Heart right ventricle (tissue), 16 donors: ENCODE data around the gene FOXR1. TPM values are rescaled to one million over a fixed set of nuclear protein-coding genes. Genes with fewer than 3 reads are reported as not detected.

ENCODE experiments used
- ATAC-seq, 8 donors: fragments of 200-7000 bp; cut with Tn5 transposase; one replicate each; pipeline ENCODE4 v1.9.1; 2020; ENCODE audit warnings: mild to moderate bottlenecking in 8 of 8, moderate library complexity in 8 of 8, moderate number of reproducible peaks in 1 of 8
- DNase-seq, 2 donors: peaks; one replicate each; pipeline ENCODE4 v3.0.0-alpha.2; 2020
- H3K27ac ChIP-seq, 10 donors: fragments of 200-600 bp; sonication (generic) in 2 of 10; one replicate each; pipeline versions ENCODE4 v1.5.0 to v1.8.0; 2020 to 2022; ENCODE audit warnings: mild to moderate bottlenecking in 3 of 10
- H3K27me3 ChIP-seq, 7 donors: fragments of 200-600 bp; one replicate each; pipeline ENCODE4 v1.8.0; 2021 to 2022; ENCODE audit warnings: mild to moderate bottlenecking in 2 of 7
- H3K36me3 ChIP-seq, 9 donors: fragments of 200-600 bp; sonication (generic) in 1 of 9; one replicate each; pipeline versions ENCODE4 v1.5.0 to v1.8.0; 2020 to 2022; ENCODE audit warnings: mild to moderate bottlenecking in 2 of 9
- H3K4me1 ChIP-seq, 9 donors: fragments of 200-600 bp; sonication (generic) in 1 of 9; one replicate each; pipeline versions ENCODE4 v1.5.0 to v1.8.0; 2020 to 2022; ENCODE audit warnings: mild to moderate bottlenecking in 4 of 9
- H3K4me3 ChIP-seq, 10 donors: fragments of 200-600 bp; sonication (generic) in 2 of 10; one replicate each; pipeline versions ENCODE4 v1.5.0 to v1.8.0; 2020 to 2022; ENCODE audit warnings: mild to moderate bottlenecking in 7 of 10, moderate library complexity in 2 of 10
- H3K9me3 ChIP-seq, 11 donors: fragments of 200-600 bp in 10 of 11; sonication (generic) in 2 of 11; one replicate each; pipeline versions ENCODE4 v1.5.0 to v1.8.0; 2013 to 2022; ENCODE audit warnings: mild to moderate bottlenecking in 2 of 11, control low read depth in 1 of 11, moderate library complexity in 1 of 11
- WGBS, 2 donors: extraction: QIAGEN DNeasy Blood & Tissue Kit; methylation state at CpG; one replicate each; pipeline ENCODE4 v1.1.7; 2013; ENCODE audit warnings: inconsistent platforms in 1 of 2; 5-methylcytosine and 5-hydroxymethylcytosine counted together
- intact Hi-C, 10 donors: fragments of 100-400 bp; cut with DNase I; formaldehyde crosslinking; loops; one replicate each; pipeline versions ENCODE4 v1.11.1 to v1.14.2; 2022
- polyA plus RNA-seq, 2 donors: library from polyadenylated mRNA; stranded (reverse); fragments of 200-250 nt; gene quantifications; one replicate each; pipeline ENCODE4 v1.2.3, GENCODE V29; 2013
- total RNA-seq, 10 donors: library from RNA; stranded (reverse); fragmentation: NEBNext Ultra II Directional in 3 of 10; extraction: Animal tissue kit (Norgen Biotek cat#: 25700) in 3 of 10; gene quantifications; one replicate each; pipeline versions ENCODE4 v1.2.1 to v1.2.4, GENCODE V29; 2021 to 2023
- TF ChIP-seq, protein P1 (sequence below), 9 donors: fragments of 200-600 bp; sonication (generic) in 2 of 9; IDR thresholded peaks; one replicate each; pipeline versions ENCODE4 v1.5.0 to v1.8.0; 2021 to 2022; ENCODE audit warnings: antibody characterized with exemption in 9 of 9, mild to moderate bottlenecking in 5 of 9, moderate library complexity in 1 of 9
- donor health status: Arrhythmogenic right ventricular cardiomyopathy.
- donor health status: ischemic (EF 13 %, LVEDD 7.1; RV severe dilation, severe dysfunction).
- donor health status: healthy with polysubstance abuse.
- donor health status: DM: no; HTN: yes; CAD: no.
- donor health status: DM: no; HTN: no; CAD: no.
- donor health status: ischemic (EF 25% LVEDD 6.9; RV normal size, moderate dysfunction).
- donor health status: ischemic (EF 25% LVEDD 5.7; RV mildly dilated, moderate dysfunction).
- donor health status: healthy.
- donor health status: DM: yes; HTN: yes; CAD: no.
- donor health status: Ischemic cardiomyopathy.
- donor health status: ischemic (EF 35%, LVEDD 5.7; RV mildly dilated, moderate dysfunction).
- donor health status: nonischemic (EF 11% LVEDD 7.7; RV severe dilation, severe dysfunction).
- donor health status: DM: yes; HTN: yes; CAD: no.
- donor health status: PGD.
- donor health status: ischemic (EF 29% LVEDD 5.4; RV normal size, mild dysfunction).
- donor health status: nonischemic (EF 23%, LVEDD 6.1; RV moderate dilation, normal function).

FOXR1 gene
- total and polyA plus RNA-seq, 12 donors: not detected

DNA sequence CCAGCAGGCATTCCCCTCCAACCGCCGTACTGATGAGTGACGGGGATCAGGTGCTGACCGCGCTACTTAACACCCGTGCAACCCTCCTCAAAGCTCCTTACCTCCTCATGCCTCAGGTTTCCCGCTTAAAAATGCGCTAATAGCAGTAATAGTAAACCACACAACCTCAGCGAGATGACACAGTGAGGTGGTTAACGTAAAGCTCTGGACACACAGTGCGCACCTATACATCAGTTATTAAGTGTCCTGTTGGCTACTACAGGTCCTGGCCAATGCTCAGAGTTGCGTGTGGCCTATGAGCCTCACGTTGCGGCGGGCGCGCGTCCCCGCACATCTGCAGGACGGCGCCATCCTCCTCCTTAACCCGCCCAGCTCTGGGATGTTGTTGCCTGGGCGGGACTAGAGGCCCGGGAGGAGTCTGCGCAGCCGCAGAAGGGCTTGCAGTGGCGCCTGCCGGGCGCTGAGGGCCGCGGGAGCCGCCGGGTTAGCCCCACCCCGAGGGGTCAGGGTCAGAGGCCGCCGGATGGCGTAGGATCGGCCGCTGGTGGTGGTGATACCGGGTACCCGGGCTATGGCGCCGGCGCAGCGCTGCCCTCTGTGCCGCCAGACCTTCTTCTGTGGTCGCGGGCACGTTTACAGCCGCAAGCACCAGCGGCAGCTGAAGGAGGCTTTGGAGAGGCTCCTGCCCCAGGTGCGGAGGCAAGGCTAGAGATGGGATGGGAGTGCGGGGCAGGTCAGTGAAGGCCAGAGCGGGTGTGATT lies 26.2 kb downstream of the FOXR1 start, which contains the start of gene CENATAC:
CENATAC (plus strand) TSS at position 512 of the 761 bp plus-strand sequence; CDS start at position 572, 60 bp downstream.
- peak within 1 kb of the TSS; percentile 16 to 91 (median 89) for H3K27ac ChIP-seq
- H3K36me3 ChIP-seq: peaks cover 0 to 40% (median 31%) of the 10 kb centered on the region in 9 donors
- intact Hi-C loops: no loop called here
- peak; percentile 96 to 98 for DNase-seq
- H3K27me3 ChIP-seq: no peaks in the 10 kb centered on the region
- TF ChIP-seq, protein P1, sequence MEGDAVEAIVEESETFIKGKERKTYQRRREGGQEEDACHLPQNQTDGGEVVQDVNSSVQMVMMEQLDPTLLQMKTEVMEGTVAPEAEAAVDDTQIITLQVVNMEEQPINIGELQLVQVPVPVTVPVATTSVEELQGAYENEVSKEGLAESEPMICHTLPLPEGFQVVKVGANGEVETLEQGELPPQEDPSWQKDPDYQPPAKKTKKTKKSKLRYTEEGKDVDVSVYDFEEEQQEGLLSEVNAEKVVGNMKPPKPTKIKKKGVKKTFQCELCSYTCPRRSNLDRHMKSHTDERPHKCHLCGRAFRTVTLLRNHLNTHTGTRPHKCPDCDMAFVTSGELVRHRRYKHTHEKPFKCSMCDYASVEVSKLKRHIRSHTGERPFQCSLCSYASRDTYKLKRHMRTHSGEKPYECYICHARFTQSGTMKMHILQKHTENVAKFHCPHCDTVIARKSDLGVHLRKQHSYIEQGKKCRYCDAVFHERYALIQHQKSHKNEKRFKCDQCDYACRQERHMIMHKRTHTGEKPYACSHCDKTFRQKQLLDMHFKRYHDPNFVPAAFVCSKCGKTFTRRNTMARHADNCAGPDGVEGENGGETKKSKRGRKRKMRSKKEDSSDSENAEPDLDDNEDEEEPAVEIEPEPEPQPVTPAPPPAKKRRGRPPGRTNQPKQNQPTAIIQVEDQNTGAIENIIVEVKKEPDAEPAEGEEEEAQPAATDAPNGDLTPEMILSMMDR (IDR thresholded peaks at IDR 0.05): peak in 3 of 9 donors; percentile 26 to 33 (median 30)
- H3K4me1 ChIP-seq: peaks cover 4 to 36% (median 26%) of the 10 kb centered on the region in 9 donors
- ATAC-seq: peak; percentile 99 to 100 (median 100)
- peak within 1 kb of the TSS; percentile 74 to 100 (median 82) for H3K4me3 ChIP-seq
- no peaks in the 10 kb centered on the region for H3K9me3 ChIP-seq
- WGBS, 2 donors: 0 to 1% methylated on average over 54 of the region's 54 CpGs

DNA sequence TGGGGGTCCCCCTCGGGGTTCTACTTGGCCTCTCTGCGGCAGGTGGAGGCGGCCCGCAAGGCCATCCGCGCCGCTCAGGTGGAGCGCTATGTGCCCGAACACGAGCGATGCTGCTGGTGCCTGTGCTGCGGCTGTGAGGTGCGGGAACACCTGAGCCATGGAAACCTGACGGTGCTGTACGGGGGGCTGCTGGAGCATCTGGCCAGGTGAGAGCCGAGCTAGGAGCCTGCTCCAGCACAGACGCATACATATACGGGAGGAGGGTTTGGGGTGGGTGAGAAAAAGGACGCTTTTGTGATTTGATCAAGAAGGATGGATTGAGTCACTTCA lies 26.8 kb downstream of the FOXR1 start:
- ATAC-seq: peak in 7 of 8 donors; percentile 5 to 45 (median 22)
- WGBS, 2 donors: 1 to 3% methylated on average over 19 of the region's 19 CpGs
- H3K4me1 ChIP-seq: peaks cover 4 to 36% (median 26%) of the 10 kb centered on the region in 9 donors
- H3K27me3 ChIP-seq: no peaks in the 10 kb centered on the region
- peak overlapping the region; percentile 16 to 91 (median 89) for H3K27ac ChIP-seq
- intact Hi-C loops: no loop called here
- DNase-seq: peak in 1 of 2 donors; percentile 13
- peaks cover 0 to 45% (median 36%) of the 10 kb centered on the region in 9 donors for H3K36me3 ChIP-seq
- H3K4me3 ChIP-seq: peak overlapping the region; percentile 74 to 100 (median 82)
- TF ChIP-seq, protein P1 (IDR thresholded peaks at IDR 0.05): no peak
- no peaks in the 10 kb centered on the region for H3K9me3 ChIP-seq

DNA sequence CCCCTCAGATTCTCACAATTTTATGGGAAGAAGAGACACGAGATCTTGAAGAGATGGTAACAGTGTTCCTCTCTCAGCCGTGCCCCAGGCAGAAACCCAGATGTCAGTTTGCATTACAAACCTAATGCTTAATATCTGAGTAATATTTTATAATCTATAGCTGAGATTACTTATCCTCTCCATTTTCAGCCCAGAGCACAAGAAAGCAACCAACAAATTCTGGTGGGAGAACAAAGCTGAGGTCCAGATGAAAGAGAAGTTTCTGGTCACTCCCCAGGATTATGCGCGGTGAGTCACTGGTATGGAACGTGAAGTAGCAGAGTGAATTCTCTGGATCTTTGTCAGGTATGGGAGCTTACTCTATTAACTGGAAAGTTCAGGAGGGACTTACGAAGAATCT lies 27.3 kb downstream of the FOXR1 start:
- H3K4me3 ChIP-seq: peak overlapping the region in 9 of 10 donors; percentile 74 to 100 (median 85)
- no peak for DNase-seq
- WGBS, 2 donors: 58 to 60% methylated on average over 6 of the region's 6 CpGs
- TF ChIP-seq, protein P1 (IDR thresholded peaks at IDR 0.05): no peak
- no peaks in the 10 kb centered on the region for H3K27me3 ChIP-seq
- H3K4me1 ChIP-seq: peaks cover 4 to 36% (median 26%) of the 10 kb centered on the region in 9 donors
- ATAC-seq: no peak
- peak overlapping the region in 8 of 10 donors; percentile 80 to 91 (median 89) for H3K27ac ChIP-seq
- H3K36me3 ChIP-seq: peaks cover 0 to 50% (median 36%) of the 10 kb centered on the region in 9 donors
- H3K9me3 ChIP-seq: no peaks in the 10 kb centered on the region
- intact Hi-C loops: no loop called here

DNA sequence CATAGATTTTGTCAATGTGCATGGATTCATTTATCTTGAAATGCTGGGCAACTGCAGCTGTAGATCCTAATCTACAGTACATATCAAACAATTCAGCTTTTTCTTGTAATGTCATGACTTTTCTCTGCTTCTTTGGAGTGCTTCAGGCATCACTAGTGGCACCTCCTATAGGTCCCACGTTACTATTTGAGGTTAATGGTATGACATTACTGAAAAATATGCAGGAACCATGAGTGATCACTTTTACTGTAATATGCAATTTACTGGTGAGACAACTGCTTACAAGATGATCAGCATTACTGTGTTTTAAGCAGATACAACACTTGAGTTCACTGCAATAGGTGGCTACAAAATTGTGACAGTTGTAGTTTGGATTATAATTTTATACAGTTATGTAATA lies 29.3 kb downstream of the FOXR1 start:
- intact Hi-C loops: no loop called here
- H3K4me1 ChIP-seq: peaks cover 4 to 36% (median 26%) of the 10 kb centered on the region in 9 donors
- DNase-seq (no peak), ATAC-seq (no peak)
- H3K36me3 ChIP-seq: peaks cover 0 to 71% (median 36%) of the 10 kb centered on the region in 9 donors
- no peaks in the 10 kb centered on the region for H3K9me3 ChIP-seq
- WGBS, 2 donors: 61 to 73% methylated on average over 1 of the region's 1 CpG
- H3K27ac ChIP-seq: no peak overlapping the region
- H3K4me3 ChIP-seq: no peak overlapping the region
- TF ChIP-seq, protein P1 (IDR thresholded peaks at IDR 0.05): no peak
- no peaks in the 10 kb centered on the region for H3K27me3 ChIP-seq
